Upper lobe of left lung (tissue), 4 donors: ENCODE measurements around the gene EYS.

Experiments used
- EP300 ChIP-seq, 4 donors: sonication (generic); formaldehyde crosslinking; IDR thresholded peaks; one replicate each; pipeline ENCODE4 v1.5.1; 2017; ENCODE audit warnings: antibody characterized with exemption in 4 of 4, control low read depth in 2 of 4
- POLR2A ChIP-seq, 4 donors: fragments of 450-650 bp; IDR thresholded peaks; one replicate each; pipeline ENCODE4 v1.5.1; 2016 to 2017; ENCODE audit warnings: antibody characterized with exemption in 4 of 4, mild to moderate bottlenecking in 2 of 4
- TF ChIP-seq, protein P1 (sequence below), 6 experiments: fragments of 450-650 bp in 4 of 6; fragments of 200-600 bp in 2 of 6; sonication (generic) in 2 of 6; IDR thresholded peaks; one replicate each; pipeline ENCODE4 v1.5.1; 2016 to 2019; ENCODE audit warnings: antibody characterized with exemption in 6 of 6

DNA sequence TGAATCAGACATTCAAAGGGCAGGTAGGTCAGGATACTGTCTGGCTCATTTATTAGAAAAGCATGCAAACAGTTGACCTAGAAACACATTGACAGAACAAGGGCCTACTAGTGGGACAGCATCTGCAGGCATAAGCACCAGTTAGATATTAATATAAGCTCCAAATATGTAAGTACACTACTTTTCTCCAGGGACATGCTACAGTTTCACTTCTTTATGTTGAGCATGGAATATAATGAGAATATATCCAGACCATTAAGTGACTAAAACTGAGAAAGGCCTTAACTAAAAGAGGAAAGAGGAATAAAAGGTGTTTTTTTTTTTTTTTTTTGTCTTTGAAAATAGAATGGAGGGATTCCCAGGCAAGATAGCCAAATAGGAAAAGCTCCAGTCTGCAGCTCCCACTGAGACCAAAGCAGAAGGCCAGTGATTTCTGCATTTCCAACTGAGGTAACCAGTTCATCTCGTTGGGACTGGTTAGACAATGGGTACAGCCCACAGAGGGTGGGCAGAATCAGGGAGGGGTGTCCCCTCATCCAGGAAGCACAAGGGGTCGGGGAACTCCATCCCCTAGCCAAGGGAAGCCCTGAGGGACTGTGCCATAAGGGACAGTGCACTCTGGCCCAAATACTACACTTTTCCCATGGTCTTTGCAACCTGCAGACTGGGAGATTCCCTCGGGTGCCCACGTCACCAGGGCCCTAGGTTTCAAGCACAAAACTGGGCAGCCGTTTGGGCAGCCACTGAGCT, 1819.8 kb downstream of the EYS start:
- TF ChIP-seq, protein P1, sequence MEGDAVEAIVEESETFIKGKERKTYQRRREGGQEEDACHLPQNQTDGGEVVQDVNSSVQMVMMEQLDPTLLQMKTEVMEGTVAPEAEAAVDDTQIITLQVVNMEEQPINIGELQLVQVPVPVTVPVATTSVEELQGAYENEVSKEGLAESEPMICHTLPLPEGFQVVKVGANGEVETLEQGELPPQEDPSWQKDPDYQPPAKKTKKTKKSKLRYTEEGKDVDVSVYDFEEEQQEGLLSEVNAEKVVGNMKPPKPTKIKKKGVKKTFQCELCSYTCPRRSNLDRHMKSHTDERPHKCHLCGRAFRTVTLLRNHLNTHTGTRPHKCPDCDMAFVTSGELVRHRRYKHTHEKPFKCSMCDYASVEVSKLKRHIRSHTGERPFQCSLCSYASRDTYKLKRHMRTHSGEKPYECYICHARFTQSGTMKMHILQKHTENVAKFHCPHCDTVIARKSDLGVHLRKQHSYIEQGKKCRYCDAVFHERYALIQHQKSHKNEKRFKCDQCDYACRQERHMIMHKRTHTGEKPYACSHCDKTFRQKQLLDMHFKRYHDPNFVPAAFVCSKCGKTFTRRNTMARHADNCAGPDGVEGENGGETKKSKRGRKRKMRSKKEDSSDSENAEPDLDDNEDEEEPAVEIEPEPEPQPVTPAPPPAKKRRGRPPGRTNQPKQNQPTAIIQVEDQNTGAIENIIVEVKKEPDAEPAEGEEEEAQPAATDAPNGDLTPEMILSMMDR (IDR thresholded peaks at IDR 0.05) = no peak
- TF ChIP-seq POLR2A (IDR thresholded peaks at IDR 0.05) (no peak), EP300 (IDR thresholded peaks at IDR 0.05) (no peak)
